SK-N-MC (cell line): Measurements from ENCODE around the gene GYS2.

Experiments used
- EZH2 ChIP-seq: fragments of 200-600 bp; sonication (generic); IDR thresholded peaks from one replicate; pipeline ENCODE4 v1.6.1; 2017; ENCODE audit warnings: antibody characterized with exemption
- POLR2AphosphoS5 ChIP-seq: IDR thresholded peaks from 2 replicates; pipeline ENCODE4 v1.6.1; 2012; ENCODE audit warnings: mild to moderate bottlenecking, low read depth, low read length, borderline replicate concordance

DNA sequence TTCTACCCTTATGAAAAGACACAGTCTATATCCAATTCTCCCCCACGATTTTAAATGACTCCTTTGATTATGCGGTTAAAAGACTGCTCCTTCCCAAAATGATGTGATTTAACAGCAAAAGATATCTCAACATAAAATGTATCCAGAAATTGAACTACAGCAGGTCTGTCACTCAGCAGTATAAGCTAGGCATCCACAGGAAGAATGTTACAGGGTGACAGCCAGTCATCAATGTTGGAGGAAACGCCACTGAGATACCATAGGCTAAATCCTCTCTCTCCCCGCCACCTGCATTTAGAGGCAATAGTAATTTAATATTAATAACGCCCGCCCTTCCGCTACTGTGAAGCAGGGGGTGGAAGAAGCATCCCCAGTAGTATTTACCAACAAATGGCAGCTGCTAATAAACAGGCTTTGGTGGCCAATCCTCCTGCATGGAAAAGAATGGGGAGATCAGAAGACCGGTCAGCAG is 103.8 kb downstream of the GYS2 start:
- TF ChIP-seq EZH2 (no peak), POLR2AphosphoS5 (no peak)
